Pancreas (tissue), 10 donors: ENCODE data around the gene CCDC136. TPM values are rescaled to one million over a fixed set of nuclear protein-coding genes. Genes with fewer than 3 reads are reported as not detected.

Source experiments
- ATAC-seq, 4 donors: fragments of 200-7000 bp; cut with Tn5 transposase; one replicate each; pipeline versions ENCODE4 v1.8.0 to v1.9.1; 2020; ENCODE audit warnings: mild to moderate bottlenecking in 4 of 4, moderate library complexity in 4 of 4
- DNase-seq, 6 donors: peaks; one replicate each; pipeline ENCODE4 v3.0.0-alpha.2; 2020
- FAIRE-seq: peaks from 2 replicates; lab custom pipeline; 2012; peaks lifted over from hg19 to GRCh38; lab: Jason Lieb, UNC
- H3K27ac ChIP-seq, 4 donors: fragments of 200-600 bp; sonication (generic); 1 replicate in 3 of 4; 2 replicates in 1 of 4; pipeline versions ENCODE4 v1.5.0 to v1.8.0; 2020
- H3K27me3 ChIP-seq, 4 donors: fragments of 200-600 bp; one replicate each; pipeline ENCODE4 v1.8.0; 2021
- H3K36me3 ChIP-seq, 3 donors: fragments of 200-600 bp; sonication (generic) in 1 of 3; one replicate each; pipeline versions ENCODE4 v1.5.0 to v1.8.0; 2020 to 2021
- H3K4me1 ChIP-seq, 3 donors: fragments of 200-600 bp; one replicate each; pipeline ENCODE4 v1.8.0; 2021
- H3K4me3 ChIP-seq, 4 donors: fragments of 200-600 bp; sonication (generic) in 2 of 4; one replicate each; pipeline versions ENCODE4 v1.5.0 to v1.8.0; 2020 to 2021
- H3K9me3 ChIP-seq, 4 donors: fragments of 200-600 bp; one replicate each; pipeline ENCODE4 v1.8.0; 2021
- WGBS, 2 donors: extraction: QIAGEN DNeasy Blood & Tissue Kit; methylation state at CpG; one replicate each; pipeline ENCODE4 v1.1.7; 2013; 5-methylcytosine and 5-hydroxymethylcytosine counted together
- intact Hi-C, 3 donors: fragments of 100-400 bp; cut with DNase I; formaldehyde crosslinking; loops; one replicate each; pipeline versions ENCODE4 v1.11.1 to v1.14.2; 2022
- polyA plus RNA-seq, 2 donors: library from polyadenylated mRNA; stranded (reverse); fragments of 200-250 nt; gene quantifications; one replicate each; pipeline ENCODE4 v1.2.3, GENCODE V29; 2013
- total RNA-seq, 6 donors: library from RNA; stranded (reverse); fragmentation: NEBNext Ultra II Directional in 4 of 6; extraction: Animal tissue kit (Norgen Biotek cat#: 25700) in 4 of 6; gene quantifications; one replicate each; pipeline versions ENCODE4 v1.2.1 to v1.2.4, GENCODE V29; 2021 to 2023
- TF ChIP-seq, protein P1 (sequence below), 4 donors: fragments of 200-600 bp; sonication (generic) in 3 of 4; IDR thresholded peaks; one replicate each; pipeline versions ENCODE4 v1.5.0 to v1.8.0; 2021; ENCODE audit warnings: antibody characterized with exemption in 4 of 4
- donor health status: healthy with polysubstance abuse.
- donor health status: DM: no; HTN: no; CAD: no; lungs with moderate emphysema.
- donor health status: DM: no; HTN: no; CAD: no.
- donor health status: control.
- donor health status: control.
- donor health status: Bipolar disorder and iron deficiency.
- donor health status: DM: yes; HTN: yes; CAD: no.
- donor health status: DM: no; HTN: no; CAD: no.
- donor health status: DM: no; HTN: no; CAD: no.
- donor health status: DM: yes; HTN: yes; CAD: no.

The CCDC136 gene
- total and polyA plus RNA-seq, 8 donors, result 0.66 to 2.9 (median 1.3) TPM

DNA sequence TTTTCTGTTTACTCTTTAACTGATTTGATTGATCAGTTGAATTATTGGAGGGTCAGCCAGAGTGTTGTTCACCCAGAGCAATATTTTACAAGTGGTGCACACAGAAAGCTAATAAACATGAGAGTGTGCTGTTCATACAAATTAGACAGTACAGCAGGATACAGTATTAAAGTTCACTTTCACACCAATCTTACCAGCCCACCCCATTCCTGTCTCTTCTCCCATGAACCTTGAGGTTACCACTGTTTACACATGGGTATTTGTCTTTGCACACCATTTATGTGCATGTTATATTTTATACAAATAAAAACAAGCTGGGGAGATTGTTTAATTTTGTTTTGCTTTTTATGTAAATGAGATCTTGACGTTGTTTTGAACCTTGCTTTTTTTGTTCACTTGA lies 46.1 kb upstream of the CCDC136 start:
- H3K4me3 ChIP-seq, result no peak overlapping the region
- H3K27ac ChIP-seq, result no peak overlapping the region
- no peak for DNase-seq
- TF ChIP-seq, protein P1, sequence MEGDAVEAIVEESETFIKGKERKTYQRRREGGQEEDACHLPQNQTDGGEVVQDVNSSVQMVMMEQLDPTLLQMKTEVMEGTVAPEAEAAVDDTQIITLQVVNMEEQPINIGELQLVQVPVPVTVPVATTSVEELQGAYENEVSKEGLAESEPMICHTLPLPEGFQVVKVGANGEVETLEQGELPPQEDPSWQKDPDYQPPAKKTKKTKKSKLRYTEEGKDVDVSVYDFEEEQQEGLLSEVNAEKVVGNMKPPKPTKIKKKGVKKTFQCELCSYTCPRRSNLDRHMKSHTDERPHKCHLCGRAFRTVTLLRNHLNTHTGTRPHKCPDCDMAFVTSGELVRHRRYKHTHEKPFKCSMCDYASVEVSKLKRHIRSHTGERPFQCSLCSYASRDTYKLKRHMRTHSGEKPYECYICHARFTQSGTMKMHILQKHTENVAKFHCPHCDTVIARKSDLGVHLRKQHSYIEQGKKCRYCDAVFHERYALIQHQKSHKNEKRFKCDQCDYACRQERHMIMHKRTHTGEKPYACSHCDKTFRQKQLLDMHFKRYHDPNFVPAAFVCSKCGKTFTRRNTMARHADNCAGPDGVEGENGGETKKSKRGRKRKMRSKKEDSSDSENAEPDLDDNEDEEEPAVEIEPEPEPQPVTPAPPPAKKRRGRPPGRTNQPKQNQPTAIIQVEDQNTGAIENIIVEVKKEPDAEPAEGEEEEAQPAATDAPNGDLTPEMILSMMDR (IDR thresholded peaks at IDR 0.05), result no peak
- no peaks in the 10 kb centered on the region for H3K9me3 ChIP-seq
- intact Hi-C loops, result no loop called here
- peaks cover 0 to 19% (median 0%) of the 10 kb centered on the region in 3 donors for H3K36me3 ChIP-seq
- H3K27me3 ChIP-seq, result no peaks in the 10 kb centered on the region
- no peak for FAIRE-seq
- H3K4me1 ChIP-seq, result peaks cover 14 to 43% (median 19%) of the 10 kb centered on the region in 3 donors
- no peak for ATAC-seq
- WGBS, 2 donors, result 52 to 60% methylated on average over 1 of the region's 1 CpG

DNA sequence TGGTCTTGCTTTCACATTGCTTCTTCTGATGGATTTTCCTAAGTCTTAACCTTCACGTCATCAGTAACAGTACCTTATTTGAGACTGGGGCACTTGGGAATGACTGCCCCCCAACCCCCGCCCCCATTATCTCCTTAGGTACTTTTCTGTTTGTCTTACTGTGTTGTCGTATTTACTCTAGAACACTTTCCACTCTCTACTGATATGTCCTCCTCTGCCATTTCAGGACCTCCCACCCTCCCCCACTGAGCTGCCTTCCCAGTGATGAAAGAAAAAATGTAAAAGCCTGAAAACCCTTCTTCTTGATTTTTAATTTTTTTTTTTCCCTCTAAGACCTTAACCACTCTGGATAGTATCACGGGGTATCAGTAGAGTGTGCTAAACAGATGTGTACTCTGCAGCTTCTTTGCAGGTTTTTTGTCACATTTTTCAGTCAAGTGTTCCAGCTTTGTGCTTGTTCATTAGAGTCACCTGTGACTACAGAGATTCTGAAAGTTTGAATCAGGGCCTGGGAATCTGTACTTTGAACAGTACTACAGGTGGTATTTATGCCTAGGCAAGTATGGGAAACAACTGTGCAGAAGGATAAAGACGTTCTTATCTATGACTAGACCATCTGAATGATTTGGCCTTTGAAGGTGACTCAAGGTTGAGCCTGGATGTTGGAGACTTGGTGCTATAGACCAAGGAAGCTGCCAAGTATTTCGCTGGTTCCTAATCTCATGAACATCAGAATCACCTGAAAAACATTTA lies 44.3 kb upstream of the CCDC136 start:
- FAIRE-seq, result no peak
- WGBS, 2 donors, result 40 to 51% methylated on average over 6 of the region's 6 CpGs

DNA sequence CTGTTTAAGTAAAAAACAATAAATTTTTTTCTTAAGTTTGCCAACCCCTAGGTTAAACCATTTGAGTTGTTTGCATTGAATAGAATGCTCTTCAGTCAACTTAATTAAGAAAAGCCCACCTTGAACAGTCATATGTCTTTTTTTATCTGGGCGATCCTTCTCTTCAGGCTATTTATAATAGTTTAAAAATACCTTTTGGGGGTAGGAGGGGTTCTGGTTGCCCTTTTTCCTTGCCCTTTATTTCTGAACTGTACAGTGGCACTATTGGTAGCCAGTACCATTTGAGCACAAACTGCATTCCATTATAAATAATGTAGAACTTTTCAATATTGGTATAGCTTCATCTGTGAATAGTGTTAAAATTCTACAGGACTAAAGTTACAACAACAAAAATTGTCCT lies 39.5 kb upstream of the CCDC136 start:
- DNase-seq (no peak), ATAC-seq (no peak), FAIRE-seq (no peak)
- peaks cover 0 to 24% (median 2%) of the 10 kb centered on the region in 3 donors for H3K36me3 ChIP-seq
- intact Hi-C loops, result no loop called here
- no peak overlapping the region for H3K27ac ChIP-seq
- TF ChIP-seq, protein P1 (IDR thresholded peaks at IDR 0.05), result no peak
- no peaks in the 10 kb centered on the region for H3K27me3 ChIP-seq
- H3K4me1 ChIP-seq, result peaks cover 0 to 5% (median 0%) of the 10 kb centered on the region in 3 donors
- no peak overlapping the region for H3K4me3 ChIP-seq
- 97 to 98% methylated on average over 1 of the region's 1 CpG for WGBS, 2 donors
- H3K9me3 ChIP-seq, result no peaks in the 10 kb centered on the region

More for the DNA sequence above, 44.3 kb upstream of the CCDC136 start:
- ATAC-seq (peak; percentile 41 to 76 (median 53)), DNase-seq (no peak)
- H3K27me3 ChIP-seq, result no peaks in the 10 kb centered on the region
- intact Hi-C loops, result no loop called here
- H3K27ac ChIP-seq, result no peak overlapping the region
- no peak overlapping the region for H3K4me3 ChIP-seq
- peaks cover 5 to 25% (median 8%) of the 10 kb centered on the region in 3 donors for H3K4me1 ChIP-seq
- no peaks in the 10 kb centered on the region for H3K9me3 ChIP-seq
- H3K36me3 ChIP-seq, result peaks cover 0 to 23% (median 0%) of the 10 kb centered on the region in 3 donors
- TF ChIP-seq, protein P1 (IDR thresholded peaks at IDR 0.05), result no peak

DNA sequence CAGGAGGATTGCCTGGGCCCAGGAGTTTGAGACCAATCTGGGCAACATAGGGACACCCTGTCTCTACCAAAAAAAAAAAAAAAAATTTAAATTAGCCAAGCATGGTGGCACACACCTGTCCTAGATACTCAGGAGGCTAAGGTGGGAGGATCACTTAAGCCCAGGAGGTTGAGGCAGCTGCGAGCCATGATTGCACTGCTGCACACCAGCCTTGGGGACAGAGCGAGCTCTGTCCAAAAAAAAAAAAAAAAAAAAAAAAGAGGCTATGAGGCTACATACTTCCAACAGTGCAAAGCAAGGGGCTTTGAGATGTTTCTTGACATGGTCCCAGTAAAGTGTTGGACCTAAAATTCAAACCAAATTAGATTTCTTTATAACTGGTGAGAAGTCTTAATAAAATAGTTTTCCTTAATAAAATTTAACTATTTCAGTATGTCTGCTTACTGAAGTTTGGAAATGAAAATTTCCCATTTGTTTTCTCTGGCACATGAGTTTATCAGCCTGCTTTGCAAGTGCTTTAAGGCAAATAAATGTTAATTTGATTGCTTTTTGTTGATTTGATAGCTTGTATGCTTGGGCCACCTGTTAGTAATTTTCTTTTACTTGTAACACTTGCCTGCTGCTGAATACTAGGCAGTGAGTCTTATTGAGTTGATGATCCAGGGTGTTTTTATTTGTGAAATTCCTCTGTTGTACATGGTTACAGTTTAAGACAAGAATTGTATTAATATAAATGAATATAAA lies 36.5 kb upstream of the CCDC136 start:
- no peak overlapping the region for H3K27ac ChIP-seq
- H3K36me3 ChIP-seq, result peaks cover 0 to 25% (median 9%) of the 10 kb centered on the region in 3 donors
- TF ChIP-seq, protein P1 (IDR thresholded peaks at IDR 0.05), result no peak
- H3K27me3 ChIP-seq, result no peaks in the 10 kb centered on the region
- H3K9me3 ChIP-seq, result no peaks in the 10 kb centered on the region
- ATAC-seq (no peak), FAIRE-seq (no peak), DNase-seq (no peak)
- H3K4me1 ChIP-seq, result peaks cover 0 to 3% (median 0%) of the 10 kb centered on the region in 3 donors
- intact Hi-C loops, result no loop called here
- WGBS, 2 donors, result 93 to 94% methylated on average over 2 of the region's 2 CpGs
- H3K4me3 ChIP-seq, result no peak overlapping the region
